IPS-18a (cell line): ENCODE measurements around the gene MAN1B1.
A peak's percentile ranks its signal among the peaks of the same experiment; 100 is the strongest.

ENCODE experiments used
- H3K27ac ChIP-seq: one replicate; pipeline ENCODE4 v1.5.1; 2013; ENCODE audit warnings: low read length
- H3K27me3 ChIP-seq: one replicate; pipeline ENCODE4 v1.6.1; 2013; ENCODE audit warnings: mild to moderate bottlenecking, low read length; ENCODE audit not compliant: control insufficient read depth, insufficient read depth
- H3K36me3 ChIP-seq: one replicate; pipeline ENCODE4 v1.6.1; 2013; ENCODE audit warnings: low read depth, low read length; ENCODE audit not compliant: control insufficient read depth
- H3K4me1 ChIP-seq: one replicate; pipeline ENCODE4 v1.6.1; 2013; ENCODE audit warnings: low read depth, low read length; ENCODE audit not compliant: control insufficient read depth
- H3K4me3 ChIP-seq: one replicate; pipeline ENCODE4 v1.5.1; 2013; ENCODE audit warnings: low read length
- H3K9ac ChIP-seq: one replicate; pipeline ENCODE4 v1.6.1; 2013; ENCODE audit warnings: mild to moderate bottlenecking, low read length, moderate library complexity
- H3K9me3 ChIP-seq: one replicate; pipeline ENCODE4 v1.6.1; 2013; ENCODE audit warnings: low read depth, low read length; ENCODE audit not compliant: control insufficient read depth

The MAN1B1 gene

GRCh38 chr9:137086531-137087408 lies at the start of gene MAN1B1:
Gene MAN1B1 (plus strand): TSS chr9:137086985. CDS start chr9:137087000, 15 bp downstream.
- H3K9me3 ChIP-seq, result no peaks in the 10 kb centered on the region
- H3K36me3 ChIP-seq, result peaks cover 2% of the 10 kb centered on the region
- H3K4me1 ChIP-seq, result peaks cover 7% of the 10 kb centered on the region
- H3K27ac ChIP-seq, result no peak within 1 kb of the TSS
- H3K9ac ChIP-seq, result peak within 1 kb of the TSS; percentile 60
- H3K4me3 ChIP-seq, result peak within 1 kb of the TSS; percentile 71
- H3K27me3 ChIP-seq, result peaks cover 32% of the 10 kb centered on the region

- Histone ChIP-seq H3K9me3 (no peaks in the 10 kb centered on the region), H3K27me3 (no peaks in the 10 kb centered on the region), H3K4me1 (no peaks in the 10 kb centered on the region), H3K4me3 (no peak overlapping the region), H3K27ac (no peak overlapping the region), H3K36me3 (peaks cover 3% of the 10 kb centered on the region), H3K9ac (no peak overlapping the region)
These were observed 49.8 kb upstream of the MAN1B1 start for GRCh38 chr9:137037035-137037434.

- H3K27ac ChIP-seq, result no peak overlapping the region
- no peaks in the 10 kb centered on the region for H3K4me1 ChIP-seq
- no peaks in the 10 kb centered on the region for H3K9me3 ChIP-seq
- H3K9ac ChIP-seq, result no peak overlapping the region
- H3K4me3 ChIP-seq, result no peak overlapping the region
- H3K27me3 ChIP-seq, result no peaks in the 10 kb centered on the region
- H3K36me3 ChIP-seq, result peaks cover 3% of the 10 kb centered on the region
These were observed 49.3 kb upstream of the MAN1B1 start for GRCh38 chr9:137037483-137037882.

- no peak overlapping the region for H3K27ac ChIP-seq
- no peak overlapping the region for H3K9ac ChIP-seq
- no peaks in the 10 kb centered on the region for H3K27me3 ChIP-seq
- H3K36me3 ChIP-seq, result peaks cover 3% of the 10 kb centered on the region
- no peak overlapping the region for H3K4me3 ChIP-seq
- no peaks in the 10 kb centered on the region for H3K9me3 ChIP-seq
- no peaks in the 10 kb centered on the region for H3K4me1 ChIP-seq
These were observed 47.9 kb upstream of the MAN1B1 start for GRCh38 chr9:137038916-137039315.

- Histone ChIP-seq H3K9ac (no peak overlapping the region), H3K36me3 (peaks cover 3% of the 10 kb centered on the region), H3K4me3 (no peak overlapping the region), H3K27me3 (peaks cover 7% of the 10 kb centered on the region), H3K9me3 (no peaks in the 10 kb centered on the region), H3K4me1 (no peaks in the 10 kb centered on the region), H3K27ac (no peak overlapping the region)
These were observed 47.0 kb upstream of the MAN1B1 start for GRCh38 chr9:137039611-137040366.

- H3K27ac ChIP-seq, result no peak overlapping the region
- no peak overlapping the region for H3K4me3 ChIP-seq
- no peaks in the 10 kb centered on the region for H3K9me3 ChIP-seq
- peaks cover 3% of the 10 kb centered on the region for H3K36me3 ChIP-seq
- H3K4me1 ChIP-seq, result no peaks in the 10 kb centered on the region
- peaks cover 15% of the 10 kb centered on the region for H3K27me3 ChIP-seq
- H3K9ac ChIP-seq, result no peak overlapping the region
These were observed 46.2 kb upstream of the MAN1B1 start for GRCh38 chr9:137040568-137040967.

GRCh38 chr9:137041124-137041523 lies 45.7 kb upstream of the MAN1B1 start:
- H3K27ac ChIP-seq, result no peak overlapping the region
- H3K9ac ChIP-seq, result no peak overlapping the region
- peaks cover 15% of the 10 kb centered on the region for H3K27me3 ChIP-seq
- H3K4me1 ChIP-seq, result no peaks in the 10 kb centered on the region
- H3K9me3 ChIP-seq, result no peaks in the 10 kb centered on the region
- H3K4me3 ChIP-seq, result no peak overlapping the region
- H3K36me3 ChIP-seq, result peaks cover 3% of the 10 kb centered on the region

- no peak overlapping the region for H3K4me3 ChIP-seq
- no peak overlapping the region for H3K27ac ChIP-seq
- no peaks in the 10 kb centered on the region for H3K4me1 ChIP-seq
- peaks cover 30% of the 10 kb centered on the region for H3K27me3 ChIP-seq
- peaks cover 3% of the 10 kb centered on the region for H3K36me3 ChIP-seq
- H3K9me3 ChIP-seq, result no peaks in the 10 kb centered on the region
- no peak overlapping the region for H3K9ac ChIP-seq
These were observed 43.7 kb upstream of the MAN1B1 start for GRCh38 chr9:137042751-137043727.

GRCh38 chr9:137044037-137044436 lies 42.7 kb upstream of the MAN1B1 start:
- no peaks in the 10 kb centered on the region for H3K9me3 ChIP-seq
- no peaks in the 10 kb centered on the region for H3K4me1 ChIP-seq
- no peak overlapping the region for H3K9ac ChIP-seq
- H3K27me3 ChIP-seq, result peaks cover 38% of the 10 kb centered on the region
- H3K4me3 ChIP-seq, result no peak overlapping the region
- peaks cover 3% of the 10 kb centered on the region for H3K36me3 ChIP-seq
- H3K27ac ChIP-seq, result no peak overlapping the region

- Histone ChIP-seq H3K36me3 (peaks cover 3% of the 10 kb centered on the region), H3K27ac (no peak overlapping the region), H3K4me1 (no peaks in the 10 kb centered on the region), H3K9me3 (no peaks in the 10 kb centered on the region), H3K4me3 (peak overlapping the region; percentile 55), H3K9ac (no peak overlapping the region), H3K27me3 (peaks cover 44% of the 10 kb centered on the region)
These were observed 42.1 kb upstream of the MAN1B1 start for GRCh38 chr9:137044502-137045177.
